Limb (tissue), 2 donors: ENCODE measurements around the gene ABCF3.
"Not testable (repeated sequence)": the region's sequence is repeated elsewhere in the genome, so short reads cannot be mapped to it uniquely, and the experiment has no call there.

ENCODE experiments used
- DNase-seq, 2 donors: peaks; one replicate each; pipeline ENCODE4 v3.0.0-alpha.2; 2016; ENCODE audit errors: extremely low spot score in 2 of 2

ABCF3 gene

GRCh38 chr3:184186184-184186901 lies at the start of gene ABCF3:
Gene ABCF3 (plus strand): TSS chr3:184186199. CDS start chr3:184186208, 9 bp downstream.
- no peak for DNase-seq

DNA sequence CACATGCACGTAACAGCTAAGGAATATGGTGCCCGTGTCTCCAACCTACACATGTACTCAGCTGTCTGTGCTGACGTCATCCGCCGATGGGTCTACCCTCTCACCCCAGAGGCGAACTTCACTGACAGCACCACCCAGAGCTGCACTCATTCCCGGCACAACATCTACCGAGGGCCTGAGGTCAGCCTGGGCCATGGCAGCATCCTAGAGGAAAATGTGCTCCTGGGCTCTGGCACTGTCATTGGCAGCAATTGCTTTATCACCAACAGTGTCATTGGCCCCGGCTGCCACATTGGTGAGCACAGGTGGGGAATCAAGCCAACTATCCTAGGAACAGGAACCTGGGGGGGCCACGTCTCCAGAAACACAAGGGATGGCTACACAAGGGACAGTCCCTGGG lies 45.6 kb upstream of the ABCF3 start:
- DNase-seq, result no peak

DNA sequence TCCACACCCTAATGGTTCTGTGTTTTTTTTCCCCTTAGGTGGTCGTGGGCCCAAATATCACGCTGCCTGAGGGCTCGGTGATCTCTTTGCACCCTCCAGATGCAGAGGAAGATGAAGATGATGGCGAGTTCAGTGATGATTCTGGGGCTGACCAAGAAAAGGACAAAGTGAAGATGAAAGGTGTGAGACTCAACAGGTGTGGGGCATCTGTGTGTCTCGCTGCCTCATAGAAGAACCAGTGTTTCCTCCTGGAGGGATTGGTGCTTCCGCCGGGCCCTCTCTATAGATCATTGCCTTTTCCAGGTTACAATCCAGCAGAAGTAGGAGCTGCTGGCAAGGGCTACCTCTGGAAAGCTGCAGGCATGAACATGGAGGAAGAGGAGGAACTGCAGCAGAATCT lies 43.8 kb upstream of the ABCF3 start:
- no peak for DNase-seq

GRCh38 chr3:184143327-184143726 lies 42.7 kb upstream of the ABCF3 start:
- DNase-seq, result no peak

DNA sequence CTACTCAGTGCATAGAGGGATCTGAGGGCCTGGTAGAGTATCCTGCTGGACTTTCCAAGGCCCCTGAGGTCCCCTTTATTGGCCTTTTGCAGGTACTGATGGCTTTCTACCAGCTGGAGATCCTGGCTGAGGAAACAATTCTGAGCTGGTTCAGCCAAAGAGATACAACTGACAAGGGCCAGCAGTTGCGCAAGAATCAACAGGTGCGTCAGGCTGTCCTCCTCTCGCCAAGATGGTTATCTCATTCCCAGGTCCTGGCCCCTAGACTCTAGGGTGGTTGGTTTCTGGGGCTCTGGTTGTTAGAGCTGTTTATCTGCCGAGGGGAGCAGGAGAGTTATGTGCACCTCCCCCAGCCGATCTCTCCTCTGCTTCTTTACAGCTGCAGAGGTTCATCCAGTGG lies 41.5 kb upstream of the ABCF3 start:
- DNase-seq, result no peak

- DNase-seq, result peak; percentile 52 to 60
These were observed 40.9 kb upstream of the ABCF3 start for GRCh38 chr3:184145111-184145524.

GRCh38 chr3:184145751-184146270 lies 40.2 kb upstream of the ABCF3 start:
- no peak for DNase-seq

GRCh38 chr3:184148076-184148475 lies 37.9 kb upstream of the ABCF3 start:
- DNase-seq, result no peak

DNA sequence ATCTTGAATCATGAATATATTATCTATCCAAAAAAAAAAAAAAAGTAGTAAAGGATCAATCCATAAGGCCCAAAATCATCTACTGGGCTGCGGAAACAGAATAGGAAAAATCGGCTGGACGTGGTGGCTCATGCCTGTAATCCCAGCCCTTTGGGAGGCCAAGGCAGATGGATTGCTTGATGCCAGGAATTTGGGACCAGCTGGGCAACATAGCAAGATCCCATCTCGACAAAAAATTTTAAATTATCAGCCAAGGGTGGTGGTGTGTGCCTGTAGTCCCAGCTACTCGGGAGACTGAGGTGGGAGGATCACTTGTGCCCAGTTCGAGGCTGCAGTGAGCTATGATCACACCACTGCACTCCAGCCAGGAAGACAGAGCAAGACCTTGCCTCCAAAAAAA lies 36.9 kb upstream of the ABCF3 start:
- no peak for DNase-seq

DNA sequence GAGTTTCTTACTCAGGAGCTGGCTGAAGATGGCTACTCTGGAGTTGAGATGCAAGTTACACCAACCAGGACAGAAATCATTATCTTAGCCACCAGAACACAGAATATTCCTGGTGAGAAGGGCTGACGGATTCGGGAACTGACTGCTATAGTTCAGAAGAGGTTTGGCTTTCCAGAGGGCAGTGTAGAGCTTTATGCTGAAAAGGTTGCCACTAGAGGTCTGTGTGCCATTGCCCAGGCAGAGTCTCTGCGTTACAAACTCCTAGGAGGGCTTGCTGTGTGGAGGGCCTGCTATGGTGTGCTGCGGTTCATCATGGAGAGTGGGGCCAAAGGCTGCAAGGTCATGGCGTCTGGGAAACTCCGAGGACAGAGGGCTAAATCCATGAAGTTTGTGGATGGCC lies 36.2 kb upstream of the ABCF3 start:
- DNase-seq, result not testable (repeated sequence)

DNA sequence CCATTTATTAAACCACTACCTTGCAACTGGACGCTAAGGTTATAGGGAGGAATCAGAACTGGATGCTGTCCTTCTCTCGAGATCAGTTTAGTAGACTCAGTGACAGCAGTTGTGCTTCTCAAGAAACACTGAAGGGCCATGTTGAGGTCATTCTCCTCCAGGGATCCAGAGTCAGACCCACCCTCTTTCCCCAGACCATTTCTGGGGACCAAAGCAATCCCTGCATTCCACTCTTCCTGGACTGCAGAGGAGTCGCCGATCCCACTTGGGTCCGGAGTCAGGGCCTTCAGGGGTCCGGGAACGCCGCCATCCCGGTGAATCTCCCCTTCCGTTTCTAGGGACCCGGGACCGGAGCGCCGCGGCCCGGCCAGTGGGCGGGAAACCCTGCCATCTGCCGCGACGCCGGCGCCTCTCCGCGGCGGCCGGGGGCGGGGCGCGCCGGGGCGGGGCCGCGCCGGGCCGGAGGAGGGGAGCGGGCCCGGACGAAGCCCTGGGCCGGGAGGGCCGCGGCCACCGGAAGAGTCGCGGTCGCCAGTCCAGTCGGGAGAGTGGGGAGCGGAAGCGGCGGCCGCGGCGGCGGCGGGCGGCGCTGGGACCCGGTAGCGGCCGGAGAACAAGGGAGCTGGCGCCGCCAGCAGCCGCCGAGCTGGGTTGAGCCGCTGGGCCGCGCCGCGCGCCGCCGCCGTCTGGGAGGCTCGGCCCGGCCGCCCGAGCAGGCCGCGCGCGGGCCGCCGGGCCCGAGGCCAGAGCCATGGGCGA lies 30.9 kb upstream of the ABCF3 start, which contains the start of gene DVL3:
TSS of gene DVL3 (plus strand) at position 493 of the 759 bp plus-strand sequence. CDS start at position 752, 259 bp downstream.
- DNase-seq, result peak; percentile 65 to 78

- peak in 1 of 2 donors; percentile 71 for DNase-seq
These were observed 30.1 kb upstream of the ABCF3 start for GRCh38 chr3:184155644-184156521.

- DNase-seq, result peak; percentile 73 to 85
These were observed 29.5 kb upstream of the ABCF3 start for GRCh38 chr3:184156522-184156955.

- no peak for DNase-seq
These were observed 28.8 kb upstream of the ABCF3 start for GRCh38 chr3:184157206-184157605.

DNA sequence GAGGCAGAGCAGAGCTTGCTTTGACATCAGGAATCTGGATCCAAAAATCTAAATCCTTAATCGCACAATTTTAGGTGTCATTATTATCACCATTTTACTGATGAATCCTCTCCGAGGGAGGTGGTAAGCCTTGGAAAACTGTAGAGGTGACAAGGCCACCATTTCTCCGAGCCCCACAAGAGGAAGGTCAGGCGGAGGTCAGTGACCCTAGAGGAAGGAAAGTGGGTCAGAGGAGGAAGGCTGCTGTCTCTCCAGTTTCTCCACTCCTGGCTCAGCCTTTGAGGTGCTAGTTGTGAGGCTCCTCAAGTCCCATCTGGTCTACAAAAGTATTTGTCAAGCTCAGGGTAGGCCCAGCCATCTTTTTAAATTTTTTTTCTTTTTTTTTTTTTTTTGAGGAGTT lies 27.6 kb upstream of the ABCF3 start:
- no peak for DNase-seq

GRCh38 chr3:184160456-184160855 lies 25.5 kb upstream of the ABCF3 start:
- DNase-seq, result no peak

DNA sequence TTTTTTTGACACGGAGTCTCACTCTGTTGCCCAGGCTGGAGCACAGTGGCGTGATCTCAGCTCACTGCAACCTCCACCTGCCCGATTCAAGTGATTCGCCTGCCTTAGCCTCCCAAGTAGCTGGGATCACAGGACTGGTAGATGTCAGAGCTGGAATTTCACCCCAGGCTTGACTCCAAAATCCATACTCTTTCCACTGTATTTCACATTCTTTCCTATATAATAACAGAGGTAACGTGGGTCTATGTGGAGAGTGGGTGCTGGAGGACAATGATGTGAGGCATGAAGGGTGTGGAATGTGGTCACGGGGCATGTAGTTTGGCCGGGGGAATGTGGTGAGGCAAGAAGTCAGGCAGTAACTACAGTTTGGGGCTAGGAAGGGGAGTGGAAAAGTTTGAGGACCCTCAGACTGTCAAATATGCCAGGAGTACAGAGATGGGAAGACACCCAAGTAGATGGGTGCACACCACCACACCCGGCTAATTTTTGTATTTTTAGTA lies 23.4 kb upstream of the ABCF3 start:
- not testable (repeated sequence) for DNase-seq

DNA sequence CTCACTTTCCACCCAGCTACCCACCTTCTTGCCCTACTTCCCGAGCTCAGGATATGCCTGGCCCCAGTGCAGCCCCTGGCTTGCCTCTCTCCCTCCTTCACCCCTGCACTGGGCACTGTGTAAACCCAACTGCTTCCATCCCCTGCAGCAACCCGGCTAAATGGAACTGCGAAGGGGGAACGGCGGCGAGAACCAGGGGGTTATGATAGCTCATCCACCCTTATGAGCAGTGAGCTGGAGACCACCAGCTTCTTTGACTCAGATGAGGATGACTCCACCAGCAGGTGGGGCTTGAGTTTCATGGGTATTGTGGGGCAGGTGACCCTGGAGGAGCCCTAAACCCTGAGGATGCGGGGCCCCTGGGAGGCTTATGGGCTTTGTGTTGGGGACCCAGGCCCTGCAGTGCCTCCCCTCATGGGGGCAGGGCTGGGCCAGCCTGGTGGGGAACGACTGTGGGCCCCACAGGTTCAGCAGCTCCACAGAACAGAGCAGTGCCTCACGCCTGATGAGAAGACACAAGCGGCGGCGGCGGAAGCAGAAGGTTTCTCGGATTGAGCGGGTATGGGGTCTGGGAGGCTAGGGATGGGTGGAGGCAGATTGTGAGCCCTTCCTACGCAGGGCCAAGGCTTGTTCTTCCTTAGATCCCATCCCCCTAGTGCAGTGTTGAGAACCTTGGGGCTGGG lies 21.2 kb upstream of the ABCF3 start:
- no peak for DNase-seq

DNA sequence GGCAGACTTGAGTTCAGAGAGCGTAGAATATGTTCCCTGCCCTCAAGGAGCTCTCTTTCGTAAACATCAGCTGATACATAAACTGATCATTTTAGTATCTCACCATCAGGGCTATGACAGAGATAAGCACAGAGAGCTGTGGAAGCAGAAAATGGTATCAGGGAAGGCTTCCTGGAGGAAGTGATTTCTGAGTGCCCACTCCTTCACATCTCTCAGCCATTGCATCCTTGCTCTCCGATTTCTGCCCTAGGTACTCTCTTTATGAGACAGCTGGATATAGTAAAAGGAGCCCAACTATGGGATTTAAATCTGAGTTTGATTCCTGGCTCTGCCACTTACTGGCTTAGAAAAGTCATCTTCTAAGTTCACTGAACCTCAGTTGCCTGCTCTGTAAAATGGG lies 20.5 kb upstream of the ABCF3 start:
- no peak for DNase-seq

DNA sequence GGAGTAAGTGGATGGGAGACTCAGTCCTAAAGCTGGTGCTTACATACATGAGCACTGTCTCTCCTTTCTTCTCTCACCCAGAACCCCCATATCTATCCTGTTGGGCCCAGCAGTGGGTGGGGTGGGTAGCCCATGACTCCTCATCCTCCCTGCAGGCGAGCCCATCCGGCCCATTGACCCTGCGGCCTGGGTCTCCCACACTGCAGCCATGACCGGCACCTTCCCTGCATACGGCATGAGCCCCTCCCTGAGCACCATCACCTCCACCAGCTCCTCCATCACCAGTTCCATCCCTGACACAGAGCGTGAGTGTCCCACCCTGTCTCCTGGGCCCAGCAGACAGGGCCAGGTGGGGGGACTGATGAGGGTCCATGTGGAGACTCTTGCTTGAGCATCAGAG lies 19.3 kb upstream of the ABCF3 start:
- no peak for DNase-seq

DNA sequence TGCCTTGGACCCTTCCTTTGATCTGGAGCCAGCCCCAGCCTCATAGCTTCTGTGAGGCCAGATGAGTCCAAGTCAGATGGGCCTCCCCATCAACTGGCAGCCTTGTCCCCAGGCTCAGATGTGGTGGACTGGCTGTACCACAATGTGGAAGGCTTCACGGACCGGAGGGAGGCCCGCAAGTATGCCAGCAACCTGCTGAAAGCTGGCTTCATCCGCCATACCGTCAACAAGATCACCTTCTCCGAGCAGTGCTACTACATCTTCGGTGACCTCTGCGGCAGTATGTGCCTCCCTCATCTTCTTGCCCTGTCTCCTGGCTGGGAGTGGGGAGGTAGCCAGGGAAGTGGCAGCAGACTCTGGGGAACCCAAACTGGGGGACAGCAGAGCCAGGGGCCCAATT lies 18.2 kb upstream of the ABCF3 start:
- no peak for DNase-seq
